GM21526 (cell line): ENCODE measurements around the gene SCAPER.
"Not testable (repeated sequence)": the region's sequence is repeated elsewhere in the genome, so short reads cannot be mapped to it uniquely, and the experiment has no call there.

Experiments
- ATAC-seq: cut with Tn5 transposase; IDR thresholded peaks from one replicate; pipeline ENCODE4 v1.9.1; 2021; ENCODE audit warnings: moderate library complexity; ENCODE audit not compliant: unreplicated experiment, low FRiP score

SCAPER gene

DNA sequence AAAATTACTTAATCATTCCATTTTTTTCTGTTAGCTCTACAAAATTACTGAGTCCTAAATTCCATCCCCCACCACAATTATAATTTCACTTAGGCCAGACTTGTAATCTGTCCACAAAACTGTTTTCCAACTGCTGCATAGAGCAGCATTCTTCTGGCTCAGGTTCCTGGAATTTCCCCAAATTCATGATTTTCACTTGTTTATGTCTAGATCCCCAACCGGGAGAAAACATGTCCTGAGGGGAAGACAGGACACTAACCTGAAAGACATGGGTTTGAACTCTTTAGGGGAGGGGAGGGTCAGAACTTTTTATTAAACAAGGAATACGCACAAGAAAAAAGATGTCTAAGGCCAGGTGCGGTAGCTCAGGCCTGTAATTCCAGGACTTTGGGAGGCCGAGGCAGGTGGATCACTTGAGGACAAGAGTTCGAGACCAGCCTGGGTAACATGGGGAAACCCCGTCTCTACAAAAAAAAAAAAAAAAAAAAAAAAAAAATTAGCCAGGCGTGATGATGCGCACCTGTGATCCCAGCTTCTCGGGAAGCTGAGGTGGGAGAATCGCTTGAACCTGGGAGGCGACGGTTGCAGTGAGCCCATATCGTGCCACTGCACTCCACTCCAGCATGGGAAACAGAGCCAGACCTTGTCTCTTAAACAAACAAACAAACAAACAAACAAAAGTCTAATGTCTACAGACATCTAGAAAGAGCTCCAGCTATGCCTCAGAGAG, 595.4 kb downstream of the SCAPER start:
- ATAC-seq: no peak

DNA sequence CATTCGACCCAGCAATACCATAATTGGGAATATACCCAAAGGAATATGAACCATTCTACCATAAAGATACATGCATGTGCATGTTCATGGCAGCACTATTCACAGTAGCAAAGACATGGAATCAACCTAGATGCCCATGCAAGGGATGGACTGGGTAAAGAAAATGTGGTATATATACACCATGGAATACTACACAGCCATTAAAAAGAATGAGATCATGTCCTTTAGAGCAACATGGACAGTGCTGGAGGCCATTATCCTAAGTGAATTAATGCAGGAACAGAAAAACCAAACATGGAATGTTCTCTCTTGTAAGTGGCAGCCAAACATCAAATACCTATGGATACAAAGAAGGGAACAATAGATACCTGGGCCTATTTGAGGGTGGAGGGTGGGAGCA, 601.2 kb downstream of the SCAPER start:
- ATAC-seq: no peak

DNA sequence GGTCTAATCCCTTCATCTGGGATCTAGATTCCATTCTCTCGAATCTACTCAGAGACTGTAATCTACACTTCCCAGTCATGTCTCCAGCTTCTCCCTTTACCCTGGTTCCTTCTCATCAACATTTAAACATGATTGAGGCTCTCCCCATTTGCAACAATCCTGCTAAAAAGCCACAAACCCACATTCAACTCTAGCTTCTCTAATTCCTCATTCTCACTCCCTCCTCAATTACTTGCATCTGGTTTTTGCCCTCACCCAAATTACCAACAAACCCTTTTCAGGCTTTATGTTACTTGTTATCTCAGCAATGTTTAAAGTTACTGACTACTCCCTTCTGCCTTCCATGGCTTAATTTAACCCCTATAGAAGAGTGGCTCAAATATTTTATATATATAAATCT, 605.4 kb downstream of the SCAPER start:
- ATAC-seq: no peak

DNA sequence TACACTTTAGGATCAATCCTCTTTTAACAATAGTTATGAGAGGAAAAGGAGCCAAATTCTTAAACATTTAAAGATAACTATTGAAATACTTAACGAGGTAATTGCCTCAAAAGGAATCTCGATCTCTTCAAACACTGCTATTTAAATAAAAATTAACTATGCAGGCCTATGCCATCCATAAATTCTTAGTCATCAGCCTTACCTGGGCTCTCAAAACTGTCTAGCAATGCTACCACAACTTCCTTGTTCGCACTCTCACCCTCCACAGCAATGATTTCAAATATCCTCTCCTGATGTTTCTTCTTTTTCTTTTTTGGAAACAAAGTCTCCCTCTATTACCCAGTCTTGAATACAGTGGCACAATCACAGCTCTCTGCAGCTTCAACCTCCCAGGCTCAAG, 606.2 kb downstream of the SCAPER start:
- no peak for ATAC-seq

DNA sequence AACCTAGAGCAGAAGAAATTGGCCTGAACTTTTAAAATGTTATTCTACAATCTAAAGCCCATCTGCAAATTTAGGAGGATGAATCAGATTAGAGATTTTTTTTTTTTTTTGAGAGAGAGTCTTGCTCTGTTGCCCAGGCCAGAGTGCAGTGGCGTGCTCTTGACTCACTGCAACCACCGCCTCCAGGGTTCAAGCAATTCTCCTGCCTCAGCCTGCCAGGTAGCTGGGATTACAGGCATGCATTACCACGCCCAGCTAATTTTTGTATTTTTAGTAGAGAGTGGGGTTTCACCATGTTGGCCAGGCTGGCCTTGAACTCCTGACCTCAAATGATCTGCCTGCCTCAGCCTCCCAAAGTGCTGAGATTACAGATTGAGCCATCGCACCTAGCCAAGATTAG, 607.2 kb downstream of the SCAPER start:
- not testable (repeated sequence) for ATAC-seq
